GM23248 (cell line): Measurements from ENCODE around the gene ACACA. TPM values are rescaled to one million over a fixed set of nuclear protein-coding genes. Genes with fewer than 3 reads are reported as not detected.

Source experiments
- DNase-seq: peaks from one replicate; pipeline ENCODE4 v3.0.0-alpha.2; 2015
- H2AFZ ChIP-seq: fragments of 200-600 bp; sonication (generic); 2 replicates; pipeline ENCODE4 v1.6.1; 2016; ENCODE audit warnings: antibody characterized with exemption
- H3F3A ChIP-seq: fragments of 200-600 bp; sonication (generic); 2 replicates; pipeline ENCODE4 v1.6.1; 2016; ENCODE audit warnings: mild to moderate bottlenecking, antibody characterized with exemption, mixed run types; ENCODE audit not compliant: insufficient read depth
- H3K27ac ChIP-seq: fragments of 200-600 bp; sonication (generic); 2 replicates; pipeline ENCODE4 v1.5.1; 2016; ENCODE audit warnings: mild to moderate bottlenecking
- H3K27me3 ChIP-seq: fragments of 200-600 bp; sonication (generic); replicated peaks from 2 replicates; pipeline ENCODE4 v1.6.1; 2016; ENCODE audit warnings: mild to moderate bottlenecking; ENCODE audit not compliant: insufficient read depth
- H3K36me3 ChIP-seq: fragments of 200-600 bp; sonication (generic); 2 replicates; pipeline ENCODE4 v1.6.1; 2016; ENCODE audit warnings: low read depth, mild to moderate bottlenecking
- H3K4me1 ChIP-seq: fragments of 200-600 bp; sonication (generic); 2 replicates; pipeline ENCODE4 v1.6.1; 2016; ENCODE audit warnings: mild to moderate bottlenecking; ENCODE audit not compliant: insufficient read depth
- H3K4me2 ChIP-seq: fragments of 200-600 bp; sonication (generic); one replicate; pipeline ENCODE4 v1.6.1; 2016; ENCODE audit warnings: mild to moderate bottlenecking; ENCODE audit not compliant: unreplicated experiment
- H3K4me3 ChIP-seq: fragments of 200-600 bp; sonication (generic); 2 replicates; pipeline ENCODE4 v1.5.1; 2016; ENCODE audit warnings: mild to moderate bottlenecking
- H3K79me2 ChIP-seq: fragments of 200-600 bp; sonication (generic); 2 replicates; pipeline ENCODE4 v1.6.1; 2016; ENCODE audit warnings: mild to moderate bottlenecking; ENCODE audit not compliant: insufficient read depth
- H3K9ac ChIP-seq: fragments of 200-600 bp; sonication (generic); 2 replicates; pipeline ENCODE4 v1.6.1; 2016; ENCODE audit warnings: mild to moderate bottlenecking
- H3K9me2 ChIP-seq: fragments of 200-600 bp; sonication (generic); 2 replicates; pipeline ENCODE4 v1.6.1; 2016; ENCODE audit warnings: mixed run types, mild to moderate bottlenecking, moderate library complexity; ENCODE audit not compliant: insufficient read depth
- H3K9me3 ChIP-seq: fragments of 200-600 bp; sonication (generic); one replicate; pipeline ENCODE4 v1.6.1; 2017; ENCODE audit warnings: low read depth
- H4K20me1 ChIP-seq: fragments of 200-600 bp; sonication (generic); 2 replicates; pipeline ENCODE4 v1.6.0; 2016; ENCODE audit not compliant: insufficient read depth
- EZH2 ChIP-seq: fragments of 200-600 bp; sonication (generic); IDR thresholded peaks from 2 replicates; pipeline ENCODE4 v1.6.1; 2018; ENCODE audit warnings: antibody characterized with exemption, mild to moderate bottlenecking; ENCODE audit not compliant: insufficient read depth, poor library complexity, severe bottlenecking
- EZH2phosphoT487 ChIP-seq: fragments of 200-600 bp; sonication (generic); IDR thresholded peaks from 2 replicates; pipeline ENCODE4 v1.6.1; 2018; ENCODE audit warnings: antibody characterized with exemption, moderate library complexity, mild to moderate bottlenecking, low read depth; ENCODE audit not compliant: insufficient read depth
- WGBS, 2 experiments: methylation state at CpG; one replicate each; pipeline ENCODE4 v1.1.6; 2015 to 2017; ENCODE audit warnings: low lambda C conversion rate in 2 of 2, low coverage in 1 of 2; ENCODE audit errors: missing lambda C conversion rate in 2 of 2; 5-methylcytosine and 5-hydroxymethylcytosine counted together
- in situ Hi-C: fragments of 300-500 bp; cut with MboI; formaldehyde crosslinking; loops from 2 replicates; pipeline ENCODE4 v1.15.0; 2020
- polyA plus RNA-seq: library from polyadenylated mRNA; unstranded; fragments of >200 nt; fragmentation: Nextera tagmentation; extraction: Ambion mirVana; gene quantifications from 2 replicates; pipeline ENCODE4 v1.2.1, GENCODE V29; 2016
- total RNA-seq: library from RNA; depleted of rRNA; stranded (reverse); fragments of >200 nt; shearing (Covaris generic); gene quantifications from 2 replicates; pipeline ENCODE4 v1.2.3, GENCODE V29; 2014

ACACA gene
- total and polyA plus RNA-seq, 2 experiments from 2014 or later: 10.2 to 21.9 TPM

DNA sequence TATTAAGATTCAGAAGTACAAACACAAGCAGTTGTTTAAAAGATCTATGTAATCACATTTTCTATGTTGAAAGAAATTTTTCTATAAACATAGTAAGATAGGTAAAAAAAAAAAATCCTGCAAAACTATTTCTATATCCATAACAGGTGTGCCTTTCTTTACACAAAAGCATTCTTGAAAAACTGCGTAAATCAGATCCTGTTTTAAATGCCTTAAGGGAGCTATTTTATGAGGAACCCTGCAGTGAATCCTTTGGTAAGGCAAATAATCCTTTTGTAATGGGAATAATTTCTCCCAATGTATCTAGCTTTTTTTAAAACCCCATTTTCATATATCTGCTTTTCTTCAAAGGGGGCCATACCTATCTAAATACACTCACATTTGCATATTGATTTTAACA, 300.6 kb downstream of the ACACA start:
- 93 to 98% methylated on average over 1 of the region's 1 CpG for WGBS, 2 experiments
- TF ChIP-seq EZH2phosphoT487: no peak
- no peak for TF ChIP-seq EZH2
- in situ Hi-C loops: no loop called here
- no peaks in the 10 kb centered on the region for H3K79me2 ChIP-seq
- H4K20me1 ChIP-seq: no peaks in the 10 kb centered on the region
- H3K36me3 ChIP-seq: peaks cover 9% of the 10 kb centered on the region; the same call in 1 of the 2 replicates
- H3K9ac ChIP-seq: no peak overlapping the region
- H3K4me3 ChIP-seq: no peak overlapping the region
- H3K27ac ChIP-seq: no peak overlapping the region
- H2AFZ ChIP-seq: no peak overlapping the region
- no peaks in the 10 kb centered on the region for H3K9me3 ChIP-seq
- no peaks in the 10 kb centered on the region for H3K9me2 ChIP-seq
- DNase-seq: no peak
- H3F3A ChIP-seq: no peaks in the 10 kb centered on the region
- no peak overlapping the region for H3K4me2 ChIP-seq
- H3K27me3 ChIP-seq: no peaks in the 10 kb centered on the region
- H3K4me1 ChIP-seq: peaks cover 10% of the 10 kb centered on the region

DNA sequence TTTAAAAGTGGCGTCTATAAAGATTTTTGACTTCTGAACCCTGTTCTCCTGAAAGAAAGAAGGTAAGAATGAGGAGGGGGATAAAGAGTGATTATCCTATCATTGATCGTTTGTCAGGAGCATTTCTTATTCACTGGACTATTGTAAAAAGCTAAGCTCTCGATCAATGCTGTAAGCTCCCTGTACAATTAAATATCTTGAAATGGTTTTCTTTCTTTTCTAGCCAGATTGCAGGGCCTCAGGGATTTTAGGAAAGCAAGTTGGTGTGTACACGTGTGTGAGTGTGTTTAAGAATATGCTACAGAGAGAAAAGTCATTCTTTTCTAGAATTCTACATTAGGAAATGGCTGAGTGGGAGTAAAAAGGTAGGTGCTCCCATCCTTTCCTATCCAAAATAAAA, 303.4 kb downstream of the ACACA start:
- no peak for DNase-seq
- Histone ChIP-seq H2AFZ (no peak overlapping the region), H3K4me2 (no peak overlapping the region), H3K79me2 (no peaks in the 10 kb centered on the region), H3K4me1 (peaks cover 10% of the 10 kb centered on the region), H3K9ac (no peak overlapping the region), H3K27ac (no peak overlapping the region), H4K20me1 (no peaks in the 10 kb centered on the region), H3F3A (no peaks in the 10 kb centered on the region), H3K9me3 (no peaks in the 10 kb centered on the region), H3K4me3 (no peak overlapping the region), H3K27me3 (no peaks in the 10 kb centered on the region), H3K36me3 (peaks cover 6% of the 10 kb centered on the region; the same call in 1 of the 2 replicates), H3K9me2 (no peaks in the 10 kb centered on the region)
- WGBS, 2 experiments: 97% methylated on average over 4 of the region's 4 CpGs
- in situ Hi-C loops: no loop called here
- TF ChIP-seq EZH2 (no peak), EZH2phosphoT487 (no peak)

DNA sequence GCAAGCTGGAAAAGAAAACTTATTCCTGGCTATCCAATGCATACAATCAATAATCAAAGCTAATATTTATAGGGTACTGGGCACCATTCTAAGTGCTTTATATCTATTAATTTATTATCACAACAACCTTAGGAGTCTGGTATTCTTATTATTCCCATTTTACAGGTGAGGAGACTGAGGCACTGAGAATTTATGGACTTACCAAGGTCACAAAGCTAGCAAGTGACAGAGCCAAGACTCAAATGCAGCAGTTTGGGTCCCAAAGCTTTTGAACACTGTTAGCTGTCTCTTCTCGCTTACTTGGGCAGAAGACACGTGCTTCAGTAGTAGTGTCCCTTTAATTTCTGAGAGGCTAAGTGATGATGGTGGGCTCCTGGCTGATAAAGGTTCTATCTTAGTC, 305.3 kb downstream of the ACACA start:
- Histone ChIP-seq H3K79me2 (no peaks in the 10 kb centered on the region), H3K27me3 (no peaks in the 10 kb centered on the region), H3K36me3 (peaks cover 11% of the 10 kb centered on the region; the same call in 1 of the 2 replicates), H3K27ac (no peak overlapping the region), H3K4me3 (no peak overlapping the region), H3F3A (no peaks in the 10 kb centered on the region), H4K20me1 (no peaks in the 10 kb centered on the region), H3K4me2 (no peak overlapping the region), H3K9me2 (no peaks in the 10 kb centered on the region), H2AFZ (no peak overlapping the region), H3K9me3 (no peaks in the 10 kb centered on the region), H3K9ac (no peak overlapping the region), H3K4me1 (no peaks in the 10 kb centered on the region)
- DNase-seq: no peak
- 95 to 100% methylated on average over 2 of the region's 2 CpGs for WGBS, 2 experiments
- TF ChIP-seq EZH2: no peak
- TF ChIP-seq EZH2phosphoT487: no peak
- in situ Hi-C loops: no loop called here

DNA sequence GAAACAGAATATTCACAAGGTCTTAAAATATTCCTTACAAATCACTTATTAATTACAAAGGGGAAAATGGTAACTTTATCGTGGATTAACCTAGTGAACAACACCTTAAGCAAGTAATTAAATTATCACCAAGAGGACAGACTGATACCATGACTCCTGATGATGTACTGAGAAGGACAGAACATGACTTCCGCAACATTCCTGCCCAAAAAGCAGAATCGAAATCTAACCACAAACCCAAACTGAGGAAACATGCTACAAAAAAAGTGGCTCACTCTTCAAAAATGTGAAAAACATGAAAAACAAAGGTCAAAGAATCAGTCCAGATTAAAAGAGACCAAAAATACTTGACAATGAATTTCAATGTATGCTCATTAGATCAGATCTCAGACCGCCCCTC, 306.4 kb downstream of the ACACA start:
- in situ Hi-C loops: no loop called here
- WGBS, 2 experiments: 87 to 89% methylated on average over 4 of the region's 4 CpGs
- TF ChIP-seq EZH2 (no peak), EZH2phosphoT487 (no peak)
- Histone ChIP-seq H4K20me1 (no peaks in the 10 kb centered on the region), H3K4me1 (no peaks in the 10 kb centered on the region), H3K36me3 (peaks cover 5% of the 10 kb centered on the region; the same call in 1 of the 2 replicates), H2AFZ (no peak overlapping the region), H3K27me3 (no peaks in the 10 kb centered on the region), H3K27ac (no peak overlapping the region), H3K4me2 (no peak overlapping the region), H3K79me2 (no peaks in the 10 kb centered on the region), H3K9ac (no peak overlapping the region), H3K4me3 (no peak overlapping the region), H3F3A (no peaks in the 10 kb centered on the region), H3K9me3 (no peaks in the 10 kb centered on the region), H3K9me2 (no peaks in the 10 kb centered on the region)
- DNase-seq: no peak

DNA sequence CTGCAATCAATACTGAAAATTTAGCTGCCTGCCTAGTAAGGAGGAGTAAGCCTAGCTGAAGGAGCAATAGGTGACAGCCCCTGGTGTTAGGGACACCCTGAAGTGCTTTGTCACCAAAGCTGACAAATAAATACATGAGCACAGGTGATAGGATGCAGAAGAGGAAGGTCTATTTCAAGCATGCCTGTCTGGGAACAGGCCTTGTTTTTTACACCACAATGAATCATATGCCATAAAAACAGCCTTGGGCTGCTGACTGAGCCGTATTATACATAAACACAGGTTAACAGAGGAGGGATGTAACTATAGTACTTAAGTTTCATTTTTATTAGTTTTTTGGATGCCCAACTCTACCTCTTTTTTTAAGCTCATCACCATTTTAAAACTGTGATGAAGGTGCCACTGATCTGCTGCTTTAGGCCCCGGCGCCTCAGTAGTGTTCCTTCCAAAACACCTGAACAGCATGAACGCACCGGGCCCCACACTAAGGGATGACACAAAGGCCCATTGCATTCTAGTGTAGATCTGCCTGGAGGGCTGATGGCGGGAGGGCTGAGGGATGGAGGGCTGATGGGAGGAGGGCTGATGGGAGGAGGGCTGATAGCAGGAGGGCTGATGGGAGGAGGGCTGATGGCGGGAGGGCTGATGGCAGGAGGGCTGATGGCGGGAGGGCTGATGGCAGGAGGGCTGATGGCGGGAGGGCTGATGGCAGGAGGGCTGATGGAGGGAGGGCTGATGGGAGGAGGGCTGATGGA, 307.5 kb downstream of the ACACA start:
- no peaks in the 10 kb centered on the region for H3K4me1 ChIP-seq
- no peak overlapping the region for H3K4me3 ChIP-seq
- no peak overlapping the region for H3K27ac ChIP-seq
- H3K9me3 ChIP-seq: no peaks in the 10 kb centered on the region
- no peak overlapping the region for H3K9ac ChIP-seq
- 96 to 98% methylated on average over 6 to 9 of the region's 9 CpGs for WGBS, 2 experiments
- in situ Hi-C loops: no loop called here
- H3K79me2 ChIP-seq: no peaks in the 10 kb centered on the region
- peak; percentile 10 for DNase-seq
- H2AFZ ChIP-seq: no peak overlapping the region
- TF ChIP-seq EZH2 (no peak), EZH2phosphoT487 (no peak)
- H4K20me1 ChIP-seq: no peaks in the 10 kb centered on the region
- no peaks in the 10 kb centered on the region for H3K9me2 ChIP-seq
- no peaks in the 10 kb centered on the region for H3F3A ChIP-seq
- H3K27me3 ChIP-seq: no peaks in the 10 kb centered on the region
- H3K4me2 ChIP-seq: no peak overlapping the region
- peaks cover 5% of the 10 kb centered on the region; the same call in 1 of the 2 replicates for H3K36me3 ChIP-seq
